ENCODE measurements around the gene PPP6R1. TPM values are rescaled to one million over a fixed set of nuclear protein-coding genes. Genes with fewer than 3 reads are reported as not detected.

The PPP6R1 gene
- total RNA-seq, 4 donors from 2014 or later, result 29.4 to 47.9 (median 37.5) TPM

DNA sequence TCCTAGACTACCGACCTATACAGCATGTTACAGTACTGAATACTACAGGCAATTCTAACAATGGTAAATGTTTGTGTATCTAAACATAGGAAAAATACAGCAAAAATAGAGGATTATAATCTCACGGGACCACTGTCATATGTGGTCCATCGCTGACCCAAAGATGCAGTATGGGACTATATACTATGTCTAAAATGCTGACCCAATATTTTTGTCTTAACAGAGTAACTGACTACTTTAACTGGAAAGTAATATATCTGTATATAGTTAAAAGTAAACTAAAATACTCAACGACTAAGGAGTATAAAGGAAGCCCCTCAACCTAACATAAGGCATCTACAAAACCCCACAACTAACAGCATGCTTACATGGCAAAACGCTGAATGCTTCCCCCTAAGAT is 25.8 kb downstream of the PPP6R1 start:
- no peak for TF ChIP-seq POLR2A (IDR thresholded peaks at IDR 0.05)
- TF ChIP-seq, protein P1, sequence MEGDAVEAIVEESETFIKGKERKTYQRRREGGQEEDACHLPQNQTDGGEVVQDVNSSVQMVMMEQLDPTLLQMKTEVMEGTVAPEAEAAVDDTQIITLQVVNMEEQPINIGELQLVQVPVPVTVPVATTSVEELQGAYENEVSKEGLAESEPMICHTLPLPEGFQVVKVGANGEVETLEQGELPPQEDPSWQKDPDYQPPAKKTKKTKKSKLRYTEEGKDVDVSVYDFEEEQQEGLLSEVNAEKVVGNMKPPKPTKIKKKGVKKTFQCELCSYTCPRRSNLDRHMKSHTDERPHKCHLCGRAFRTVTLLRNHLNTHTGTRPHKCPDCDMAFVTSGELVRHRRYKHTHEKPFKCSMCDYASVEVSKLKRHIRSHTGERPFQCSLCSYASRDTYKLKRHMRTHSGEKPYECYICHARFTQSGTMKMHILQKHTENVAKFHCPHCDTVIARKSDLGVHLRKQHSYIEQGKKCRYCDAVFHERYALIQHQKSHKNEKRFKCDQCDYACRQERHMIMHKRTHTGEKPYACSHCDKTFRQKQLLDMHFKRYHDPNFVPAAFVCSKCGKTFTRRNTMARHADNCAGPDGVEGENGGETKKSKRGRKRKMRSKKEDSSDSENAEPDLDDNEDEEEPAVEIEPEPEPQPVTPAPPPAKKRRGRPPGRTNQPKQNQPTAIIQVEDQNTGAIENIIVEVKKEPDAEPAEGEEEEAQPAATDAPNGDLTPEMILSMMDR (IDR thresholded peaks at IDR 0.05), result no peak
- DNase-seq (ENCODE audit: low spot score in 2 of 2), result no peak
- intact Hi-C loops (cut with DNase I; ENCODE audit: low total_unique reads), result no loop called here
- no peak overlapping the region for H3K4me3 ChIP-seq (ENCODE audit: low read depth, poor library complexity, severe bottlenecking)
- WGBS, 2 donors, result 84 to 90% methylated on average over 5 of the region's 5 CpGs

DNA sequence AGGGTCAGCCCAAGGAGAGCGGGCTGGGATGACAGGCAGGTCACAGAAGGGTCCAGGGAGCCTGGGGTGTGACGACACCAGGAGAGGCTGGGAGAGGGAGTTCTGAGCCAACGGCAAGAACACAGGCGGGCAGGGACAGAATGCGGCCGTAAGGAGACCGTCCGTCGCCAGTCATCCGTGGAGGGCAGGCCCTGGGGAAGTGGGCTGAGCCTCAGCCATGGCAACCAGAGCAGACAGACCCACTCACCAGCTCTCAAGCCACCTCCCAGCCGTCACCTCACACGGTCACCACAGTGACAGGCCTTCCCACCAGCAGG is 26.6 kb downstream of the PPP6R1 start:
- 87 to 91% methylated on average over 12 of the region's 12 CpGs for WGBS, 2 donors
- no peak for TF ChIP-seq POLR2A (IDR thresholded peaks at IDR 0.05)
- TF ChIP-seq, protein P1 (IDR thresholded peaks at IDR 0.05), result no peak
- intact Hi-C loops (cut with DNase I; ENCODE audit: low total_unique reads), result no loop called here
- DNase-seq (ENCODE audit: low spot score in 2 of 2), result no peak
- H3K4me3 ChIP-seq (ENCODE audit: low read depth, poor library complexity, severe bottlenecking), result no peak overlapping the region

DNA sequence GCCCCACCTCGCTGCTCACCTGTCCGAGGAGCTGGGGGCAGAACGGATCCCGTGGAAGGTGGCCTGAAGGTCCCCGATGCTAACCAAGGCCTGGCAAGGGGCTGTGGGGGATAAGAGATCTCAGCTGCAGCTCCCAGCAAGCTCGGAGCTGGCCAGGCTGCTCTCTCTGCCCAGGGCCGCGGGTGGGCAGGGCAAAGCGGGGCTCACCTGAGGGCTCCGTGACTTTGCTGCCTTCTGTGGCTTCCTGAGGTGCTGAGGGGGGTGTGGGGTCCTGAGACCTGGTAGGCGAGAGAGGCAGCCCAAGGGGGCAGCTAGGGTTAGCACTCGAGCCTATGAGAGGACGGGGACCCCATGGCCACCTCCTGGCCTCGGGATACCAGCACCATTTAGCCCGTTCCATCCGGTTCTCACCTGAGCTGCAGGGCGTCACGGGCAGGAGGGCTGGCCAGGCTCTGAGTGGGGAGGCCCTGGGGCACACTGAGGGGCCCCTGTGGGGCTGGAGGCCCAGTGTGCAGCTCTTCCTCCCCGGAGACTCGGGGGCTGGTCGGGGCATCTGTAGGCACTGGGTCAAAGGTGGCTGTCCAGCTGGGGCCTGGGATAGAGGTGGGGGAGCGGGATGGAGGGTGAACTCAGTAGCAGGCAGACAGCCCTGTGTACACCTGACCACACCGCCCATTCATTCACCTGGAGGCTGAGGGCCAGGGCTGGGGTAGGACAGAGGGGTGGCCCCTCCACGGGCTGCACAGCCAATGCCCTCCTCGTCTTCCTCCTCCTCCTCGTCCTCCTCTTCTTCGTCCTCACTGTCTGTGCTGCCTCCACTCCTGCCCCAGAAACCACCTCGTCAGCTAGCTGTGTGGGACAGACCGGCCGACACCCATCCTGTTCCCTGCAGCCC is 27.2 kb downstream of the PPP6R1 start:
- TF ChIP-seq, protein P1 (IDR thresholded peaks at IDR 0.05), result no peak
- no peak for TF ChIP-seq POLR2A (IDR thresholded peaks at IDR 0.05)
- DNase-seq (ENCODE audit: low spot score in 2 of 2), result no peak
- no peak overlapping the region for H3K4me3 ChIP-seq (ENCODE audit: low read depth, poor library complexity, severe bottlenecking)
- intact Hi-C loops (cut with DNase I; ENCODE audit: low total_unique reads), result no loop called here
- 94 to 95% methylated on average over 29 to 30 of the region's 30 CpGs for WGBS, 2 donors

DNA sequence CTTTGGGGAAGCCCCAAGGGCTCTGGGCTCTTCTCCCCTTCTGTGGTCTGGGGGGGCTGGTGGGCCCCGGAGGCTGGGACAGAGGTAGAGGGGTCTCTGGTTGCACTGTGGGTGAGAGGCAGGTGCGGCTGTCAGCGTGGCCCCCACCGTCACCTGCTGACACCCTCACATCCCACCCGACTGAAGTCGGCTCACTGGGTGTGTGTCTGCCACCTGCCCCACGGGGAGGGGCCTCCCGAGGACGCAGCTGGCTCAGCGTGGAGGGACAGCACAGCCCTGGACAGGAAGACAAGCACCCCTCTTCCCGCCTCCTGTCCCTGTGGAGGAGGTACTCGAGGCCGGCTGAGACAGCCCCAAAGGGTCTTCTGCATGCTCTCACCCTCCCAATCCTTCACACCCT is 28.0 kb downstream of the PPP6R1 start:
- no peak for DNase-seq (ENCODE audit: low spot score in 2 of 2)
- H3K4me3 ChIP-seq (ENCODE audit: low read depth, poor library complexity, severe bottlenecking), result no peak overlapping the region
- TF ChIP-seq POLR2A (IDR thresholded peaks at IDR 0.05), result no peak
- TF ChIP-seq, protein P1 (IDR thresholded peaks at IDR 0.05), result no peak
- 85 to 87% methylated on average over 12 to 13 of the region's 13 CpGs for WGBS, 2 donors
- intact Hi-C loops (cut with DNase I; ENCODE audit: low total_unique reads), result no loop called here

DNA sequence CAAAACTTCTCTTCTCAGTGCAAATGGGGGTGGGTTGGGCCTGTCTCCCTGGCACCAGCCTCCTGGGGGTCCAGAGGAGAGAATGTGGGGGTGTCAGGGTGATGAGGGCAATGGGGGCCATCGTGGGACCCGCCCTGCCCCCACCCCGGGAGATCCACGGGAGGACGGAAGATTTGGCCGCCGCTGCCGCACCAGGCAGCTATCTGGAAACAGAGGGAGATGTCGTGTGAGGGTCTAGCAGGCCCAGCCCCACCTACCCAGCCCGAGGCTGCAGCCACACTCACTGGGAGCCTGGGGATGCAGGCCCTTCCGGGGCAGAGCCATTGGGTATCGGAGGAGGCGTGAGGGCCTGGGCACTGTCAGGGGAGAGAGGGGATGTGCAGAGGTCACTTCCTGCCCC is 28.5 kb downstream of the PPP6R1 start:
- TF ChIP-seq POLR2A (IDR thresholded peaks at IDR 0.05), result no peak
- TF ChIP-seq, protein P1 (IDR thresholded peaks at IDR 0.05), result no peak
- DNase-seq (ENCODE audit: low spot score in 2 of 2), result no peak
- intact Hi-C loops (cut with DNase I; ENCODE audit: low total_unique reads), result no loop called here
- WGBS, 2 donors, result 79 to 83% methylated on average over 5 to 12 of the region's 13 CpGs
- H3K4me3 ChIP-seq (ENCODE audit: low read depth, poor library complexity, severe bottlenecking), result no peak overlapping the region

DNA sequence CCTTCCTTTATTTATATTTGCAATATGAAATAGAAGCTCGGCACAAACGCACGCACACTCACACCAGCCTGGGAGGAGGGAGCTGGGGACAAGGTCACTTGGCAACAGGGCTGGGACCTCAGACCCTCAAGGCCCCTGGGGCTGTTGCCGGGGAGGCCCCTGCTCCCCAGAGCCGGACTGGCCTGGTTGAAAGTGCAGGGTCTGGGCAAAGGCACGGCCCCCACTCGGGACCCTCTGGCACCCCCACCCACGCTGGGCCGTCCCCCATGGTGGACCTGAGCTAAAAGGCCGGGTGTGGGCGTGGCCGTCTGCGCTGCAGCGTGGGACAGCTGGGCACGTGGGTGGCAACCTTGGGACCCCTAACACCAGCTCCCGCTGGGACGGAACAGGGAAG is 29.0 kb downstream of the PPP6R1 start:
- DNase-seq (ENCODE audit: low spot score in 2 of 2), result no peak
- TF ChIP-seq, protein P1 (IDR thresholded peaks at IDR 0.05), result no peak
- 79 to 84% methylated on average over 15 to 16 of the region's 17 CpGs for WGBS, 2 donors
- H3K4me3 ChIP-seq (ENCODE audit: low read depth, poor library complexity, severe bottlenecking), result no peak overlapping the region
- intact Hi-C loops (cut with DNase I; ENCODE audit: low total_unique reads), result no loop called here

Data from lower leg skin (tissue), 4 donors.